HUES6 (cell line): ENCODE measurements around the gene XYLT1.

Experiments used
- H3K27ac ChIP-seq: 2 replicates; pipeline ENCODE4 v1.7.0; 2013; ENCODE audit warnings: low read depth, mild to moderate bottlenecking, low read length, inconsistent platforms
- H3K27me3 ChIP-seq: 2 replicates; pipeline ENCODE4 v1.6.1; 2013; ENCODE audit warnings: low read length; ENCODE audit not compliant: control insufficient read depth, insufficient read depth
- H3K36me3 ChIP-seq: 2 replicates; pipeline ENCODE4 v1.6.1; 2013; ENCODE audit warnings: low read length; ENCODE audit not compliant: control insufficient read depth, insufficient read depth
- H3K4me1 ChIP-seq: 2 replicates; pipeline ENCODE4 v1.6.1; 2013; ENCODE audit warnings: low read length; ENCODE audit not compliant: control insufficient read depth, insufficient read depth
- H3K4me3 ChIP-seq: 2 replicates; pipeline ENCODE4 v1.5.1; 2013; ENCODE audit warnings: low read depth, low read length
- H3K9ac ChIP-seq: one replicate; pipeline ENCODE4 v1.6.1; 2013; ENCODE audit warnings: mild to moderate bottlenecking, low read length
- H3K9me3 ChIP-seq: 2 replicates; pipeline ENCODE4 v1.6.1; 2013; ENCODE audit warnings: low read depth, low read length; ENCODE audit not compliant: control insufficient read depth, insufficient read depth

Gene XYLT1

DNA sequence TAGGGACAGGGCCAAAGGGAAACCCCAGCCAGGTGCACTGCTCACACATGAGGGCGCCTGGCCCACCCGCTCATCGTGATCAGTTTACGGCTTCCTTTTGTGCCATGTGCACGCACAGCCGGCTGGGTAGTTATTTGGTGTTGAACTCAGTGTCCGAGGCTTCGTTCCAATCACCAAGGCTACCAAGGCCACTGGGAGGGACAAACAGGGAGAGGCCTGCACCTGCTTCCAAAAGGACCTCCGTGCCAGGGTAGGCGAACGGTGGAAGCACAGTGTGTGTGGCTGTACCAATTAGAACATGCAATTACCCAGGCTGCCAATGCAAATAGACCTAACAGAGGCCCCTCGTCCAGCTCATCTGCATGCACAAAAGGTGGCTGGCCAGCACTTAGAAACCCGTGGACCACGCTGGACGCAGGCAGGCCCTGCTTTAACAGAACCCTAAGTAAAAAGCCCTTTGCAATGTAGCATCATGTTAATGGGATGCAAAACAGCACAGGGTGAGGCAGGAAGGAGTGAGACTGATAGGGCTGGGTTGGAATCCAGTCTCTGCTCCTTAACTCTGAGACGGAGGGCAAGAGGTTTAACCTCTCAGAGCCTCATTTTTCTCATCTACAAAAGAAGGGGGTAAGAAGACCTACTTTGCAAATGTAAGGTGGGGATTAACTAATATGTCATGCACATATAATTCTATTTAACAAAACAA lies 204.0 kb downstream of the XYLT1 start:
- H3K27ac ChIP-seq, result no peak overlapping the region
- no peaks in the 10 kb centered on the region for H3K27me3 ChIP-seq
- no peaks in the 10 kb centered on the region for H3K36me3 ChIP-seq
- no peak overlapping the region for H3K9ac ChIP-seq
- H3K4me3 ChIP-seq, result no peak overlapping the region
- H3K9me3 ChIP-seq, result no peaks in the 10 kb centered on the region
- peaks cover 12% of the 10 kb centered on the region; the same call in 1 of the 2 replicates for H3K4me1 ChIP-seq

DNA sequence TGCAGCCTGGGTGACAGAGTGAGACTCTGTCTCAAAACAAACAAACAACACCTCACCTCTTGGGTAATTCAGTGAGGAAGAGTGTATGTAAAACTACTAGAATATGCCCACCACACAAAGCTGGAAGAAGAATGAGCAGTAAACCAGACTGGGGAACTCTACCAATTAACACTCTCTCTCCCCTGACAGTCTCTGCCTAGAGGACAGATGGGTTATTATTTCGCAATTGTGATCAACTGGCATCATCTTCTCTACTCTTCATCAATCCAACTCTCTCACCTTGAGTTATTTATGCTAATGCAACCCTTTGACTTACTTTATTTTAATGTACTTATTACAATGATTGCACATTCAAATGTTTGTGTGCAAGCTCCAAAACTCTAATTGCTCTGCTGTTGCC lies 205.6 kb downstream of the XYLT1 start:
- Histone ChIP-seq H3K9me3 (no peaks in the 10 kb centered on the region), H3K27me3 (no peaks in the 10 kb centered on the region), H3K4me3 (no peak overlapping the region), H3K36me3 (no peaks in the 10 kb centered on the region), H3K4me1 (peaks cover 6% of the 10 kb centered on the region; the same call in 1 of the 2 replicates), H3K9ac (no peak overlapping the region), H3K27ac (no peak overlapping the region)

DNA sequence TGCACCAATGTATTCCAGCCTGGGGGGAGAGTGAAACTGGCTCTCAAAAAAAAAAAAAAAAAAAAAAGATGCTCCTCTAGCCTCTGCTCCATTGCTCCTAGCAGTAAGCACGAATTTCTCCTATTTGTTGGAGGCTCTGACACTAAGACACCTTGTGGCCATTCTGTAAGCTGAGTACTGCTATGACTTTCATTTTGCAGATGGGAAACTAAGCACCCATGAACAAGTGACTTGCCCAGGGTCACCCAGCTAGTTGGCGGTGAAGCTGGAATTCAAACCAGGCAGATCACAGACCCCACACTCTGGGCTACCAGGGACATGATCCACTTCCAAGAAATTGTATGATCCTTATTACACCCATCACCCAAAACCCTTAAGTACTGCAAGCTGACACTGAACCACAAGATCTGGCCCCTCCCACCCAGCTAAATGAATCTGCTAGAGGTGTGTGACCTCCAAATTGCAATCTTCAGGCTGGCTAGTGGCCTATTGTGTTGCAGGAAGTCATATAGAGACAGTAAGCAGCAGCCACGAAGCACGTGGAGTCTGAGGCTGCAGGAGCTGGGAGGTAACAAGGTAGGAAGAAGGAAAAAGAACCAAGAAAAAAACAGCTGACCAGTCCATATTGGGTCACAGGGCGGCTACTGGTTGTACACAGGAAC lies 209.4 kb downstream of the XYLT1 start:
- H3K27ac ChIP-seq, result no peak overlapping the region
- H3K4me1 ChIP-seq, result no peaks in the 10 kb centered on the region
- H3K4me3 ChIP-seq, result no peak overlapping the region
- no peaks in the 10 kb centered on the region for H3K27me3 ChIP-seq
- no peaks in the 10 kb centered on the region for H3K9me3 ChIP-seq
- H3K9ac ChIP-seq, result no peak overlapping the region
- H3K36me3 ChIP-seq, result no peaks in the 10 kb centered on the region

DNA sequence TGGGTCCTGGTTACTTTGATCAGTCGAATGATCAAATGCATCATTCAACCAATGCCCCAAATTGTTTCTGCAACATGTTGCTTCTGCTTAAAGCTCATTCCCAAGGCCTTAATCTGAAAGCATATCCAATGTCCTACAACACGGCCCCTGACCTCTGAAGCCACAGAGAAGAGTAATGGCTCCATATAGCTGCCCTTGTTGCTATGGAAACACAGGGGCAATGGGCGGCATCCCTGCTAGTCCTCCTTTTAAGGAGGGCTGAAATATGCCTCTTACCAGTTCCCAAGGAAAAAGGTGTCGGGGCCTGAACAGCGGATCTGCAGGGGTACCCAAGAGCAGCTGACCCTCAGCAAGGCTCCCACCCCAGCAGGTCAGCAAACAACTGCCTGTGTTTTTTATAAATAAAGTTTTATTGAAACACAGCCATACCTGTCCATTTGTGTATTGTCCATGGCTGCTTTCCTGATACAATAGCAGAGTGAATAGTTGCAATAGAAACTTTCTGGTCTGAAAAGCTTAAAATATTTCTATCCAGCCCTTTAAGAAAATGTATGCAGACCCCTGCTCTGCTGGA lies 210.4 kb downstream of the XYLT1 start:
- H3K27ac ChIP-seq, result no peak overlapping the region
- H3K9me3 ChIP-seq, result no peaks in the 10 kb centered on the region
- H3K27me3 ChIP-seq, result no peaks in the 10 kb centered on the region
- no peaks in the 10 kb centered on the region for H3K4me1 ChIP-seq
- H3K4me3 ChIP-seq, result no peak overlapping the region
- H3K36me3 ChIP-seq, result no peaks in the 10 kb centered on the region
- no peak overlapping the region for H3K9ac ChIP-seq

DNA sequence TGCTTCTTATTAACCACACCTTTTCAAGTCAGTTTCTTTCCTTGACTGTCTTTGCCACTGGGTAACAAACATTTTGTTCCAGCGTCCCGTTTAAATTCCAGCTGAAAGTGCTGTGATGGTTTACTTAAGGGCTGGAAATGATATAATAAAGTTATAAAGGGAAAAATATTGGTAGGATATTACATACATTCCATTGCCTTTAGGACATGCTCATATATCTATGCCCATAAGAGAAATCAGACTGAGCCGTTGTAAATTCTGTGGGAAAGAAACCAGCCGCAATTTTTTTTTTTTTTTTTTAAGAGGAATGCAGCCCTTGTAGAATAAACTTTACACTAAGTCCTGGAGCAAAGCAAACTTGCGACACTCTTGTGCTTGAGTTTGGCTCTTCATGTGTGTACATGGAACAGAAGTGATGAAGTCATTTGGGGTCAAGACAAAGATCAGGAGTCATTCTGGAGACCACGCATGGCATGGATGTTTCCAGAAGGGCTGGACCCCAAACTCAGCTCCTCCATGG lies 210.9 kb downstream of the XYLT1 start:
- H3K27ac ChIP-seq, result no peak overlapping the region
- no peaks in the 10 kb centered on the region for H3K27me3 ChIP-seq
- no peaks in the 10 kb centered on the region for H3K36me3 ChIP-seq
- no peaks in the 10 kb centered on the region for H3K4me1 ChIP-seq
- H3K9ac ChIP-seq, result no peak overlapping the region
- H3K9me3 ChIP-seq, result no peaks in the 10 kb centered on the region
- H3K4me3 ChIP-seq, result no peak overlapping the region

DNA sequence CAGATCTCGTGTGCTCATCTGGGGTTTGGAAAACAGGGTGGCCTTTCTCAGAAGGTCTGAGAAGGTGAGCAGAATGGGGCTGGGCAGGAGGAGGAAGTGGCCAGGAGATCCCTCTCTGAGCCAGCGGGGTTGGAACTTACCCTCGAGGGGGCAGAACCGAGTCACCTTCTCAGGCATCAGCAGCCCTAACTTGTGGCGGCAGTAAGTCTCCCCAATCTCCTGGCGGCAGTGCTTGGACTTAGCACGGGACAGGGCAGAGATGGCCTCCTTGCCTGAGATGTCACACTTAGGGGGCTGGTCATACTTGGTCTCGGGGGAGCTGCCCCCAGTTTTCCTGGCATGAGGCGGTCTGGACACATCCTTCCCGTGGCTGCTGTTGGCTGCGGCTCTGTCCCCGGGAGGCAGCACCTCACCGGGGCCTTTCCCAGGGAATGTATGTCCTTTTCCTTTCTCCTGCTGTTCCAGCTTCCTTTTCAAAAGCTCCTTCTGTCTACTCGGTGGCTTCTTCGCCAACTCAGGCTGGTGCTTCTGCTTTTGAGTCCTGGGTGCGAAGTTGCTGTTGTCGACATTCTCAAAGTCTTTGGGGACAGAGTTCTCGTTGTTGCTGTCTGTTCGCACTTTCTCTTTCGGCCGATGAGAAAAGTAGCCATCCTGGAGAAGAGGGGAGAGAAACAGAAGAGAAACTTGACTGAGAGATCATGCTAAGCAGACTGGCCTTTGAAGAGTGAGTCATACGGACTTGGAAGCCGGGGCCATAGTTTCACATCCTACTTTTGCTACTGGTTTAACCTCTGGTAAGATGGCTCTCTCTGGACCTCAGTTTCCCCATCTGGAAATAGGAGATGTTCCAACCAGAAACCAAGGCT lies 211.7 kb downstream of the XYLT1 start:
- Histone ChIP-seq H3K27me3 (no peaks in the 10 kb centered on the region), H3K9ac (no peak overlapping the region), H3K27ac (no peak overlapping the region), H3K36me3 (no peaks in the 10 kb centered on the region), H3K9me3 (no peaks in the 10 kb centered on the region), H3K4me1 (no peaks in the 10 kb centered on the region), H3K4me3 (no peak overlapping the region)

DNA sequence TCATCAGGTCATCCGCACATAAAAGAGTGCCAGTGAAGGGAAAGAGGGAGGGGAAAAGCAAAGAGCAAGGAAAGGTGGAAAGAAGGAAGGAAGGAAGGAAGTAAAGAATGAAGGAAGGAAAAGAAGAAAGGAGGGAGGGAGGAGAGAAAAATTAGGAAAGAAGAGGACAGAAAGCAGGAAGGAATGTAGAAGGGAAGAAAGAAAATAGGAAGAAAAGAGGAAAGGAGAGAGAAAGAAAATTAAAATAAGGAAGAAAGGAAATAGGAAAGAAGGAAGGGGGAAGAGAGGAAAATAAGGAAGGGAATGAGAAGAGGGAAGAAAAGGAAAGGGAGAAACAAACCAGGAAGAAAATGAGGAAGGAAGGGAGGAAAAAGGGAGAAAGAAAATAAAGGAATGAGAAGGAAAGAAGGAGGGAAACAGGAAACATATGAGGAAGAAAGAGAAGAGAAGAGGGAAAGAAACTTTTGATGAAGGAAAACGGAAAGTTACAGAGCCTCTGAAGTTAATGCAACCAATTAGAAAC lies 212.6 kb downstream of the XYLT1 start:
- no peaks in the 10 kb centered on the region for H3K4me1 ChIP-seq
- H3K27me3 ChIP-seq, result no peaks in the 10 kb centered on the region
- H3K4me3 ChIP-seq, result no peak overlapping the region
- no peaks in the 10 kb centered on the region for H3K36me3 ChIP-seq
- H3K27ac ChIP-seq, result no peak overlapping the region
- H3K9me3 ChIP-seq, result no peaks in the 10 kb centered on the region
- no peak overlapping the region for H3K9ac ChIP-seq

DNA sequence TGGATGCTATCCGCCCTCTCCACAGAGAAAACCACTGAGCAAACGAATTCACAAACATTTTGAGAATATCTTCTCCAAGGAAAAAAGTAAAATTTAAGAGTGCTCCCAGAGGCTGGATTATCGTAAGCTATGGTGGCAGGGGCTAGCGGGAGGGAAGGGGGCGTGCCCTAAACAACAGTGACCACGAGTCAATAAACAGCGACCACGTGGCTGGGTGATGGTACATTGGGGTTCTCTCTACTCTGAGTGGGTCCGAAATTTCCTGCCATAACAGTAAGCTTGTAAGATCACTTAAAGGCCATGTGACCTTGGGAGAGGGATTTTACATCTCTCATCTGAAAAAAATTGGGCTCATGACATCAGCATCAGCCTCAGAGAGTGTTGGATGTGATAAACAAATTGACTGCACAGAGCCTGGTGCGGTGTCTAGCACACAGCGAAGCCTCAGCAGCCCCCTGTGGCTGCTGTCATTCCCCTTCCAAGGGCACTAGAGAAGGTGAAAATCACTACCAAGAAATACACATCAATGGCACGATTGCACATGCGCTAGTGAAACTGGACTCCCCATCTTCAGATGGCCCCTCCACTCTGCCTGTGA lies 213.2 kb downstream of the XYLT1 start:
- Histone ChIP-seq H3K27ac (no peak overlapping the region), H3K4me3 (no peak overlapping the region), H3K9ac (no peak overlapping the region), H3K27me3 (no peaks in the 10 kb centered on the region), H3K36me3 (no peaks in the 10 kb centered on the region), H3K4me1 (no peaks in the 10 kb centered on the region), H3K9me3 (no peaks in the 10 kb centered on the region)

DNA sequence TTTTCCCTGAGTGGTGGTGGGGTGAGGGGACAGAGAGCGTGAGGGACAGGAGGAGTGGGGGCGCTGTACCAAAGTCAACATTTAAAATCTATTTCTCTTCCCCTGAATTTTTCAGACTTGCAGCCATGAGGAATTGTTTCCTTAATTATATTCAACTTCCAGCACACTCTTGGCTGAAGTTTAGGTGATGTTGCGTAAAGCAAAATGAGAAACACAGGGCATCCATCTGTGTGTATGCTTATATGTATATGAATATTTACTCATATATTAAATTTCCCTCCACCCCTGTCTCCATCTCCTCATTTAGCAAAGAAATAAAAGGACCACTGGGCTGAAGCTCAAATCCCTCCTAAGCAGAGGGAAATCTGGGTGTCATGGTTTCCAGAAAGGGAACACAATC lies 218.1 kb downstream of the XYLT1 start:
- H3K4me3 ChIP-seq, result no peak overlapping the region
- H3K9me3 ChIP-seq, result no peaks in the 10 kb centered on the region
- H3K9ac ChIP-seq, result no peak overlapping the region
- no peaks in the 10 kb centered on the region for H3K4me1 ChIP-seq
- no peaks in the 10 kb centered on the region for H3K36me3 ChIP-seq
- no peaks in the 10 kb centered on the region for H3K27me3 ChIP-seq
- no peak overlapping the region for H3K27ac ChIP-seq

DNA sequence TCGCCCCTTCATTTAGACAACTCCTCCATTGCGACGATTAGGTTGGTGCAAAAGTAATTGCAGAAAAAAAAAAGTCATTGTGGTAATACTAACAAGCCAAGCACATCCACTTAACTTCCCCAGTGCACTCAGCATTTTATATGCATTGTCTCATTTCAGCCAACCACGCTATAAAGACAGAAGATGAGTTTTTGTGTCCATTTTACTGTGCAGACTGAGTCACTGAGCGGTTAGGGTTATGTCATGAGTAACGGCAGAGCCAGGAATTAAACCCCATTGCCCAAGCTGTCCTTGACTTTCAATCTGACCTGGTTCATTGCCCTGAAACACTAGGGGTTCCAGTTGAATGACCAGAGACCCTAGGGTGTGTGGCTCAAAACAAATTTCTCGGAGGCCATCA lies 218.7 kb downstream of the XYLT1 start:
- Histone ChIP-seq H3K9me3 (no peaks in the 10 kb centered on the region), H3K36me3 (no peaks in the 10 kb centered on the region), H3K4me3 (no peak overlapping the region), H3K9ac (no peak overlapping the region), H3K27ac (no peak overlapping the region), H3K4me1 (no peaks in the 10 kb centered on the region), H3K27me3 (no peaks in the 10 kb centered on the region)
